BLaER1 treated with 17β-estradiol and CSF1 and Interleukin-3, amounts not matched to agents 10 nM and 100 nM (cell line): Measurements from ENCODE around the gene ANK3.

Experiments used
- H3K27ac ChIP-seq, 11 experiments: shearing (Covaris generic); formaldehyde crosslinking; 2 replicates each; pipeline ENCODE4 v1.8.1; 2022
- H3K27me3 ChIP-seq, 11 experiments: shearing (Covaris generic); formaldehyde crosslinking; 2 replicates each; pipeline ENCODE4 v1.8.1; 2022
- H3K36me3 ChIP-seq, 11 experiments: shearing (Covaris generic); formaldehyde crosslinking; 2 replicates each; pipeline ENCODE4 v1.8.1; 2022
- H3K4me1 ChIP-seq, 10 experiments: shearing (Covaris generic); formaldehyde crosslinking; 2 replicates each; pipeline ENCODE4 v1.8.1; 2022
- H3K4me2 ChIP-seq, 11 experiments: shearing (Covaris generic); formaldehyde crosslinking; 2 replicates each; pipeline ENCODE4 v1.8.1; 2022
- H3K4me3 ChIP-seq, 10 experiments: shearing (Covaris generic); formaldehyde crosslinking; 2 replicates each; pipeline ENCODE4 v1.8.1; 2022
- H3K9ac ChIP-seq, 11 experiments: shearing (Covaris generic); formaldehyde crosslinking; 2 replicates each; pipeline ENCODE4 v1.8.1; 2022
- H3K9me3 ChIP-seq, 11 experiments: shearing (Covaris generic); formaldehyde crosslinking; replicated peaks in 1 of 11; 2 replicates each; pipeline ENCODE4 v1.8.1; 2022
- H4K20me1 ChIP-seq, 11 experiments: shearing (Covaris generic); formaldehyde crosslinking; 2 replicates each; pipeline ENCODE4 v1.8.1; 2022
- Cebpa-rat ChIP-seq, 11 experiments: shearing (Covaris generic); IDR thresholded peaks; 2 replicates each; pipeline ENCODE4 v1.8.1; 2022

Gene ANK3

DNA sequence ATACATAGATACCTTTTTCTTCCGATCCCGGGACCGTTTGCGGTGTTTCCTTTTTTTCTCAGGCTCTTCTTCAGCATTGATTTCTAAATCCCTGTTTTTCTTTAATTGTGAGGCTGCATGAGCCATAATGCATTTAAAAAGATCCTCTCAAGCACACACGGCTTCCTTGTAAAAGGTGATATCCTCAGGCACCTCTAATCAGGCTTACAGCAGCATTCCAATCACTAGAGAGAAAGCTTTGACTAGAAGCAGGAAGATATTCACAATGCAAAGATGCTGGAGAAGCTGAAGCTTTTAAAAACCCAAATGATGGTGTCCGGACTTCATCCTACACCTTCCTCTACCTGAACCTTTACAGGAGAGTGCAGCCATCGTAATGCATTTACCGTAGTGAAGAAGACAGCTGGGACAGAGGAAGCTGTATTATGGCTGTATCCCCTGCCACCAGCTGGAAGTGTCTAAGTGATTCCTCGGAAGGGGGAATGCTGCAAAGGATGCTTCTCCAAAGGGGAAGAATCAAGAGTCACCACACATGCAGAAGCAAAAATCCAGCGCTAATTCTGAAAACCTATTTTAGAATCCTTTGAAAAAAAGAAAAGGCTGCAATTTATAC, at the start of gene ANK3:
TSS of gene ANK3 (minus strand) at position 463 of the 613 bp plus-strand sequence. CDS start at position 126, 337 bp downstream.
- H3K27me3 ChIP-seq, result no peaks in the 10 kb centered on the region
- H3K9ac ChIP-seq, result no peak within 1 kb of the TSS; a peak in 1 of 22 replicates
- H4K20me1 ChIP-seq, result no peaks in the 10 kb centered on the region
- no peak within 1 kb of the TSS for H3K4me3 ChIP-seq
- peaks cover 0 to 27% (median 11%) of the 10 kb centered on the region in 10 experiments; a peak in 16 of 20 replicates for H3K4me1 ChIP-seq
- no peak for TF ChIP-seq Cebpa-rat (IDR thresholded peaks at IDR 0.05)
- no peaks in the 10 kb centered on the region for H3K9me3 ChIP-seq
- H3K36me3 ChIP-seq, result no peaks in the 10 kb centered on the region
- peak within 1 kb of the TSS in 2 of 11 experiments; percentile 39 to 42; a peak in 2 of 22 replicates for H3K27ac ChIP-seq
- peak within 1 kb of the TSS in 8 of 11 experiments; percentile 5 to 74 (median 50); a peak in 11 of 22 replicates for H3K4me2 ChIP-seq

DNA sequence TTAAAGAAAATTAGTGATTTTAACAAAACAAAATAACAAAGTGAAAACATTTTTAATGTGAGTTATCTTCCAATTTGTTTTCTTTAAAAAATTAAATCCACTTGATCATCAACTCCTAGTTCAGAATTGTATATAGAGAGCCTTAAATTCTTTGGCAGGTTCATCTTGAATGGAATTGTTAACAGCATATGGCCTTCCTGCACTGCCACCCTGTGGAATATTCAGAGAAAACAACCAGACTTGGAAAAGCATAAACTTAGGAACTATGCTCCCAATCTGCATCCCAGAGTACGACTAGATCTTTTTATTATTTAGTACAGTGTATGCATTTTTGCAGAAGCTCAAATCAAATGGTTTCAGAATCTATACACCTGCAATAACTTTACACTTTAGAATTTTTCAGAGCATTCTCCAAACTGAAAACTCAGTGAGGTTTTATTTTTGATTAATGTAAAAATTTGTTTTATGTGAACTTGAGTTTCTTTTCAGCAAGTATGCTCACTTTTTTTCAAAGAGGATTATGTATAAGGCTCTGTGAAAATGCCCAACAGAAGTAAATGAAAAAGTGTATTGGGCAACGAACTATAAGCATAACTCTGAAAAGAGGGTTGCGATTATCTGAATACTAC, 44.9 kb upstream of the ANK3 start:
- H3K27ac ChIP-seq, result no peak overlapping the region
- H3K36me3 ChIP-seq, result no peaks in the 10 kb centered on the region
- H4K20me1 ChIP-seq, result no peaks in the 10 kb centered on the region
- H3K4me3 ChIP-seq, result no peak overlapping the region
- no peaks in the 10 kb centered on the region for H3K9me3 ChIP-seq
- no peak for TF ChIP-seq Cebpa-rat (IDR thresholded peaks at IDR 0.05)
- no peaks in the 10 kb centered on the region for H3K27me3 ChIP-seq
- peaks cover 0 to 9% (median 0%) of the 10 kb centered on the region in 10 experiments; a peak in 1 of 20 replicates for H3K4me1 ChIP-seq
- H3K4me2 ChIP-seq, result no peak overlapping the region
- H3K9ac ChIP-seq, result no peak overlapping the region

DNA sequence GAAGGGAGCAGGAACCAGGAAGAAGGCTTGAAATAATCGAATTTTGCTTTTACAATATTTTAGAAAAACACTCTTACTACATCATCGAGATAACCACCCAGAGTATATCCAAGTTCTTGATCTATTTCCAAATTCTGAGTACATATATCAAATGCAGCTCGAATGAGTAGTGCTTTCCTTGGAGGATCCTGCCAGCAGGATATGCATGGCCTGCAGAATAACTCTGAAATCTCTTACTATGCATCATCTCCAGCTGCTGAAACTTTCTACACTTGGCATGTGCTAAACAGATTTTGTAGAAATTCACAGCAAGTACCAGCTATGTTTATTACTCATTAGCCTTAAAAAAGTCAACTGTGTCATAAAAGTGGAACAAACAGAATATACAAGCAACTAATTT, 44.0 kb upstream of the ANK3 start:
- TF ChIP-seq Cebpa-rat (IDR thresholded peaks at IDR 0.05), result no peak
- H3K4me2 ChIP-seq, result no peak overlapping the region
- no peak overlapping the region for H3K4me3 ChIP-seq
- H3K4me1 ChIP-seq, result peaks cover 0 to 17% (median 2%) of the 10 kb centered on the region in 10 experiments; a peak in 6 of 20 replicates
- H4K20me1 ChIP-seq, result no peaks in the 10 kb centered on the region
- H3K36me3 ChIP-seq, result no peaks in the 10 kb centered on the region
- H3K27me3 ChIP-seq, result no peaks in the 10 kb centered on the region
- H3K9me3 ChIP-seq, result no peaks in the 10 kb centered on the region
- no peak overlapping the region for H3K9ac ChIP-seq
- no peak overlapping the region for H3K27ac ChIP-seq

DNA sequence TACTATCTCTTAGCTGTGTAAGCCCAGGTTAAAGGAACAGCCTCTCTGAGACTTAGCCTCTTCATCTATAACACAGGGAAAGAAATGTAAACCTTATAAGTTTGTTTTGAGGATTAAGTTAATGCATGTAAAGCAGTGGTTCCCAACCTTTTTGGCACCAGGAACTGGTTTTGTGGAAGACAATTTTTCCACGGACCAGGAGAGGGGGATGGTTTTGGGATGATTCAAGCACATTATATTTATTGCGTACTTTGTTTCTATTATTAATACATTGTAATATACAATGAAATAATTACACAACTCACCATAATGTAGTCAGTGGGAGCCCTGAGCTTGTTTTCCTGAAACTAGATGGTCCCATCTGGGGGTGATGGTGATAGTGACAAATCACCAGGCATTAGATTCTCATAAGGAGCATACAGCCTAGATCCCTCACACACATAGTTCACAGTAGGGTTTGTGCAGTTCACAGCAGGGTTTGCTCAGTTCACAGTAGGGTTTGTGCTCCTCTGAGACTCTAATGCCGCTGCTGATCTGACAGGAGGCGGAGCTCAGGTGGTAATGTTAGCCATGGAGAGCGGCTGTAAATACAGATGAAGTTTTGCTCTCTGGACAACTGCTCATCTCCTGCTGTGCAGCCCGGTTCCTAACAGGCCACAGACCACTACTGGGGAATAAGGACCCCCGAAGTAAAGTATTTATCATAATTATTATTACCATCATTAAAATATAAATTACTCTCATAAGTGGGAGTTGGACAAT, 41.3 kb upstream of the ANK3 start:
- Histone ChIP-seq H3K36me3 (no peaks in the 10 kb centered on the region), H4K20me1 (no peaks in the 10 kb centered on the region), H3K9me3 (no peaks in the 10 kb centered on the region), H3K27me3 (no peaks in the 10 kb centered on the region), H3K9ac (no peak overlapping the region), H3K4me2 (no peak overlapping the region), H3K27ac (no peak overlapping the region), H3K4me3 (no peak overlapping the region), H3K4me1 (peaks cover 0 to 22% (median 2%) of the 10 kb centered on the region in 10 experiments; a peak in 6 of 20 replicates)
- no peak for TF ChIP-seq Cebpa-rat (IDR thresholded peaks at IDR 0.05)

DNA sequence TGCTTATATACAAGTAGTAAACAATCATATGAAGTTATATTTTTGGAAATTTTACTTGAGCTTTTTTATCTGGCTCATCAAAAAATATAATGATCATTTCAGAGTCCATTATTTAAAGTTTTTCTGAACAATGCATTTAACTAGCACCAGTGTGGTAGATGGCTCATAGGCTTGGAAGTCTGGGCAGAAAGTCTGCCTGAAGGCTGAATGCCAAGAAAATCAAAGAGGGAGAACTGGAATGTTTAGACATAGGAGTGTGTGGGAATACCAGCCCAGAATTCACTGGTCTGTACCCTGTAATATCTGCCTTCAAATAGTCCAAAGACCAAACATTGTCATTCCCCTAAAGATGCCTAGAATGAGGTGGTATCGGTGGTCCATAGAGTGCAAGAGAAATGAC, 40.3 kb upstream of the ANK3 start:
- H3K4me1 ChIP-seq, result peaks cover 0 to 22% (median 2%) of the 10 kb centered on the region in 10 experiments; a peak in 6 of 20 replicates
- no peak overlapping the region for H3K27ac ChIP-seq
- no peak overlapping the region for H3K4me3 ChIP-seq
- no peak for TF ChIP-seq Cebpa-rat (IDR thresholded peaks at IDR 0.05)
- H3K36me3 ChIP-seq, result no peaks in the 10 kb centered on the region
- no peak overlapping the region for H3K9ac ChIP-seq
- H3K4me2 ChIP-seq, result no peak overlapping the region
- no peaks in the 10 kb centered on the region for H3K27me3 ChIP-seq
- no peaks in the 10 kb centered on the region for H4K20me1 ChIP-seq
- no peaks in the 10 kb centered on the region for H3K9me3 ChIP-seq

DNA sequence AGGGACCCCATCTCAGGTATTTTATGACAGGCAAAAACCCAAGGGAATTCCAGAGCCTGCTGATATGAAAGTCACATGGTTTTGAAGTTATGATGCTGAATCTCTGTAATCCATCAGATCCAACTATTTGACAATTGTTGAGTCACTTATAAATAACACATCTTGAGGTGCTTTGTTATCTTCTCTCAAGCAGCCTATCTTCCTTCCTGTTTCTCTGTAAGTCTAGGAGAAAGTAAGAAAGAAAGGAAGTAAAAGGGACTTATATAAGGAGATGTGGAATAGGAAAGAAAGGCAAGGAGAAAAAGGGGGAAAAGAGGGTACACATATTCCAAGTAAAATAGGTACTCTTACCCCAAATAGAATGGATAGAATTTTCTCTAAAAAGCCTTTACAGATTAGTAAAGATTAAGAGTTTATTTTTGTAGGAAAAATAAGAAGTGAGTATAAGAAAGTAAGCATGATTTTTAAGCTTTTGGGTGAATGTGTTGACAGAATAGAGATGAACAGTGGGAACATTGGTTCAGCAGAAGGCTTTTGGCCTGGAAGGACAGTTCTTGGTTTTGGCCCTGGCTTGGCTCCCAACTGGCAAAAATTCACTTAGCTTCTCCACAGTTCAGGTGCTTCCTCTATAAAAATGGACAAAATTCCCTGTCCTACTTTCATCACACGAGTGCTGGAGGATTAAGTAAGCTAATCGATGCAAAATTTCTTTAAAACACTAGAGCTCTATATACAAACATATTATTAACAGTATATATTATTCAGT, 39.6 kb upstream of the ANK3 start:
- H3K4me3 ChIP-seq, result no peak overlapping the region
- no peaks in the 10 kb centered on the region for H4K20me1 ChIP-seq
- no peaks in the 10 kb centered on the region for H3K36me3 ChIP-seq
- peak overlapping the region in 3 of 11 experiments; percentile 3 to 27 (median 19); a peak in 3 of 22 replicates for H3K4me2 ChIP-seq
- H3K4me1 ChIP-seq, result peaks cover 0 to 22% (median 2%) of the 10 kb centered on the region in 10 experiments; a peak in 6 of 20 replicates
- H3K9me3 ChIP-seq, result no peaks in the 10 kb centered on the region
- H3K27me3 ChIP-seq, result no peaks in the 10 kb centered on the region
- no peak for TF ChIP-seq Cebpa-rat (IDR thresholded peaks at IDR 0.05)
- H3K27ac ChIP-seq, result no peak overlapping the region
- no peak overlapping the region for H3K9ac ChIP-seq

DNA sequence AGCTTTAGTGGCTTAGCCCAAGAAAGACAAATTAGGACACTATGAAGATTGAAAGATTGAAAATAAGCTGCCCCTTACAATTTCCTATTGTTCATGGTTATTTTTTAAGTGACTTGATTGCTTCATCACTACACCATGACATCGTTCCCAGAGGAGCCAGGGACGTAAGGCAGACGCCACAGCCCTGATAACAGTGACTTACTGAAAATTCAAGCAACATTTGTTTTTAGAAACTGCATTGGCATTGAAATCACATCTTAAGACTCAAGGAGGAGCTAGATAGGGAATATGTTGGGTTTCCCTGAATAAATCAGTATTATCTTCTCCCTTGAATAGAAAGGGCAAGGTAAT, 38.7 kb upstream of the ANK3 start:
- no peaks in the 10 kb centered on the region for H3K36me3 ChIP-seq
- H3K27ac ChIP-seq, result no peak overlapping the region
- H4K20me1 ChIP-seq, result no peaks in the 10 kb centered on the region
- no peaks in the 10 kb centered on the region for H3K9me3 ChIP-seq
- H3K4me2 ChIP-seq, result no peak overlapping the region
- no peaks in the 10 kb centered on the region for H3K27me3 ChIP-seq
- H3K4me1 ChIP-seq, result peaks cover 0 to 22% (median 2%) of the 10 kb centered on the region in 10 experiments; a peak in 6 of 20 replicates
- H3K4me3 ChIP-seq, result no peak overlapping the region
- TF ChIP-seq Cebpa-rat (IDR thresholded peaks at IDR 0.05), result 0 out of 22 replicates have a peak, but pooled peaks of 1 of the 11 experiments have one; percentile 21
- H3K9ac ChIP-seq, result no peak overlapping the region

DNA sequence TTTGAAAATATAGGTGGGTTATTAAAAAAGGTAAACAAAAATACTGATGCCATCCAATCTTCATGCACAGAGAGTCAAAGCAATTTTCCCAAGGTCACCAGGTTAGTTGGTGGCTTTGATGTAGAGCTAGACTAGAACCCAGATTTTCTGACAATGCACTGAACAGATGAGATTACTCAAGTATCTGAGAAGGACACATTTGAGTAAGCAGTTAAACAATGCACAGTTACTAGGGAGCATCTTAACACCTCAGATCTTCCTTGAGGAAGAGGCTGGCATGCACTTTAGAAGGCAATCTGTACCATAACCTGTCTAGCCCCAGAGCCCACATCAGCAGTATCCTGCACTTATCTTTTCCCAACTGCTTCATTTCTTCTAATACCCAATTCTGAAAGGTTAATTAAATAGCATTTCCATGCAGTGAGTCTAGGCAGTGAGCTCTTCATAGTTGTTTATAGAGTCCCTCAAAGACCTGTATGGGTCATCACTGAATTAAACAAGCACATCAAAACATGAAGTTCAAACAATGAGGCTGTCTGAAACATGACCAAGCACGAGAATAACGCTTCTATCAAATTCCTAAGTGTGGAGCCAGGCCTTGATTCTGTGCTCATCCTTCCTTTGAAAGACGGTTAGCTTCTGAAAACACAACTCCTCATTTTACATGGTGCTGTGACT, 38.2 kb upstream of the ANK3 start:
- Histone ChIP-seq H3K27ac (no peak overlapping the region), H3K4me3 (no peak overlapping the region), H3K27me3 (no peaks in the 10 kb centered on the region), H3K4me2 (no peak overlapping the region), H4K20me1 (no peaks in the 10 kb centered on the region), H3K4me1 (peaks cover 0 to 22% (median 2%) of the 10 kb centered on the region in 10 experiments; a peak in 6 of 20 replicates), H3K36me3 (no peaks in the 10 kb centered on the region), H3K9ac (no peak overlapping the region), H3K9me3 (no peaks in the 10 kb centered on the region)
- TF ChIP-seq Cebpa-rat (IDR thresholded peaks at IDR 0.05), result no peak
